Activated naive CD4-positive, alpha-beta T cell treated with anti-CD3 and anti-CD28 coated beads, Interleukin-2, amount 10 ng/mL, durations not matched to agents 7 days and 5 days (primary cell): Measurements from ENCODE around the gene CANX.
"Not testable (repeated sequence)": the region's sequence is repeated elsewhere in the genome, so short reads cannot be mapped to it uniquely, and the experiment has no call there.

Experiments
- CTCF ChIA-PET: fragments of 350-600 bp; sonication (Branson Sonifier 250); formaldehyde crosslinking; loops from one replicate; lab custom pipeline; 2021; ENCODE audit warnings: antibody characterized with exemption; lab: Charles Lee
- DNase-seq: peaks from one replicate; pipeline ENCODE4 v3.0.0-alpha.2; 2020
- H3K27ac Mint-ChIP-seq: one replicate; pipeline ENCODE4 v1.8.0; 2021; ENCODE audit warnings: mild to moderate bottlenecking, moderate library complexity, mixed read lengths
- H3K27me3 Mint-ChIP-seq: one replicate; pipeline ENCODE4 v1.8.0; 2021; ENCODE audit warnings: mild to moderate bottlenecking, mixed read lengths
- H3K36me3 Mint-ChIP-seq: one replicate; pipeline ENCODE4 v1.8.0; 2021; ENCODE audit warnings: mixed read lengths
- H3K4me1 Mint-ChIP-seq: one replicate; pipeline ENCODE4 v1.8.0; 2021; ENCODE audit warnings: mixed read lengths
- H3K4me3 Mint-ChIP-seq: one replicate; pipeline ENCODE4 v1.8.0; 2021; ENCODE audit warnings: mild to moderate bottlenecking, moderate library complexity, mixed read lengths
- H3K9me3 Mint-ChIP-seq: one replicate; pipeline ENCODE4 v1.8.0; 2021; ENCODE audit warnings: mixed read lengths

Gene CANX

DNA sequence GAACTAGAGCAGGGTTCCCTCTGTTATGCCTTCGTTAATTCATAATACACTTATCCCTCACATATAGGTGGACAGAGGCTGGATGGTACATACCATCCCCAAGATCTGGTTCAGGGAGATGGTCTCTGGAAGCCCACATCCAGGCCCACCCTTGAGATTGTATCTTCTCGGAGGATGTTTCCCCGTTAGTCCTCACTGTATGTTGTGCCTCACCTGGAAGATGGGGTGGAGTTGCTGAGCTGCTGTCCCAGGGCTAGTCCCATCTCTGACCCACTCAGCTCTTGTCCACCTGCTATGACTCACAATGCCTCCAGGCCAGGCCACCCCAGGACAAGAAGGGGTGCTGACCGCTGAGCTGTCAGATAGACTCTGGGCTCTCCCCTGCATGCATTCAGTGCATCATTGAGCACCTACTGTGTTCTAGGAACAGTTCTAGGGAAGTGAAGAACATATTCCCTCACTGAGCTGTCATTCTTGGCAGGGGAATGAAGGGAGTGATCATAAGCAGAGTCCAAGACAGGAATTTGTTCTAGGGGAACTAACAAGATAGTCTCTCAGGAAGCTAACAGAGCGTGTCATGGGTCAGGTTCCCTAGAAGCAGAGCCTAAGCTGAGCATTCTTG lies 17.9 kb upstream of the CANX start, which contains the start of gene CBY3:
TSS of gene CBY3 (minus strand) at position 255 of the 622 bp plus-strand sequence. CDS start at position 139, 116 bp downstream.
- Mint-ChIP-seq H3K36me3 (peaks cover 24% of the 10 kb centered on the region), H3K4me3 (peak within 1 kb of the TSS; percentile 53), H3K4me1 (peaks cover 42% of the 10 kb centered on the region), H3K27me3 (no peaks in the 10 kb centered on the region), H3K27ac (peak within 1 kb of the TSS; percentile 15), H3K9me3 (no peaks in the 10 kb centered on the region)
- DNase-seq, result no peak
- CTCF ChIA-PET, result interaction anchor here (0.6 to 1.5 kb wide), 3 partner anchors 10 to 57 kb away, joined by 3 to 4 read pairs (median 3); partner anchors contain the start of gene HNRNPH1

DNA sequence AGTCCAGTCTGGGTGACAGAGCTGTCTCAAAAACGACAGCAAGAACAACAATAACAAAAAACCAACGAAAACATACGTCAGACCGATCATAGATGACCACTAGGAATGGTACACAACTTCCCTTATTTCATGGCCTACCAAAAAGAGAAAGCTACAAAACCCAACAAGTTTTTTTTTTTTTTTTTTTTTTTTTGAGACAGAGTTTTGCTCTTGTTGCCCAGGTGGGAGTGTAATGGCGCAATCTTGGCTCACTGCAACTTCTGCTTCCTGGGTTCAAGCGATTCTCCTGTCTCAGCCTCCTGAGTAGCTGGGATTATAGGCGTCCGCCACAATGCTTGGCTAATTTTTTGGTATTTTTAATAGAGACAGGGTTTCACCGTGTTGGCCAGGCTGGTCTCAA lies 9.6 kb upstream of the CANX start:
- H3K36me3 Mint-ChIP-seq, CTCF ChIA-PET, H3K27me3 Mint-ChIP-seq, H3K27ac Mint-ChIP-seq, H3K4me3 Mint-ChIP-seq, DNase-seq, H3K9me3 Mint-ChIP-seq, H3K4me1 Mint-ChIP-seq: not testable (repeated sequence)

DNA sequence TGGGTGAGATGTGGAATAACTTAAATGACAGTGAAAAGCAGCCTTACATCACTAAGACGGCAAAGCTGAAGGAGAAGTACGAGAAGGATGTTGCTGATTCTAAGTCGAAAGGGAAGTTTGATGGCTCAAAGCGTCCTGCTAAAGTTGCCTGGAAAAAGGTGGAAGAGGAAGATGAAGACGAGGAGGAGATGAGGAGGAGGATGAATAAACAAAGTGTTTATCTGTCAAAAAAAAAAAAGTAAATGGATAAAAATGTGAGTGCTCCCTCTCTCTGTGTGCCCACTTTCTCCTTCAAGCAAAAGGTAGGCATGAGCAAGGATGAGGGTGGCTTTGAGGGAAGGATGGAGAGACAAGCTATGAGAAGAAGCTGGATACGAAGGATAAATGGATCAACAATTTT lies 4.2 kb upstream of the CANX start:
- H3K9me3 Mint-ChIP-seq, result no peaks in the 10 kb centered on the region
- H3K36me3 Mint-ChIP-seq, result peaks cover 8% of the 10 kb centered on the region
- no peak for DNase-seq
- no peak overlapping the region for H3K4me3 Mint-ChIP-seq
- H3K4me1 Mint-ChIP-seq, result peaks cover 17% of the 10 kb centered on the region
- CTCF ChIA-PET, result interaction anchor here (0.8 to 1.5 kb wide), 3 partner anchors 26 to 182 kb away, joined by 3 to 4 read pairs (median 3); no protein-coding TSS in a partner anchor
- no peak overlapping the region for H3K27ac Mint-ChIP-seq
- no peaks in the 10 kb centered on the region for H3K27me3 Mint-ChIP-seq

- Mint-ChIP-seq H3K4me1 (peaks cover 30% of the 10 kb centered on the region), H3K4me3 (no peak overlapping the region), H3K27me3 (no peaks in the 10 kb centered on the region), H3K36me3 (peaks cover 17% of the 10 kb centered on the region), H3K9me3 (no peaks in the 10 kb centered on the region), H3K27ac (peak overlapping the region; percentile 98)
- CTCF ChIA-PET, result interaction anchor here (2.1 kb wide), 1 partner anchor 17 kb away, joined by 10 read pairs; no protein-coding TSS in a partner anchor
- no peak for DNase-seq
Measured at GRCh38 chr5:179696603-179697002, 2.2 kb upstream of the CANX start.

DNA sequence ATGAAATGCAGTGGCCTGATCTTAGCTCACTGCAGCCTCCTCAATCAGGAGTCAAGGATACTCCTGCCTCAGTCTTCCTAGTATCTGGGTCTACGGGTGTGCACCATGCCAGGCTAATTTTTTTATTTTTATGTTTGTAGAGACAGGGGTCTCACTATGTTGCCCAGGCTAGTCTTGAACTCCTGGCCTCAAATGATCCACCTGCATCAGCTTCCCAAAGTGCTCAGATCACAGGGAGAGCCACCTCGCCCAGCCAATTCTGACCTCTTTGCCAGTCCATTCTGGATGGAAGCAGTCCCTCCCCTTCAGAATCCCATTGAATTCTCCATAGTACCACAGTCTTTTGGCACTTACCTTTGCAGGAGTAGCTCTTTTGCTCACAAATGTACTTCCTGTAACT lies 1.7 kb upstream of the CANX start:
- peaks cover 19% of the 10 kb centered on the region for H3K36me3 Mint-ChIP-seq
- CTCF ChIA-PET, result interaction anchor here (2.1 kb wide), 1 partner anchor 17 kb away, joined by 10 read pairs; no protein-coding TSS in a partner anchor
- H3K4me3 Mint-ChIP-seq, result peak overlapping the region; percentile 91
- no peaks in the 10 kb centered on the region for H3K27me3 Mint-ChIP-seq
- no peaks in the 10 kb centered on the region for H3K9me3 Mint-ChIP-seq
- H3K27ac Mint-ChIP-seq, result peak overlapping the region; percentile 98
- H3K4me1 Mint-ChIP-seq, result peaks cover 32% of the 10 kb centered on the region
- DNase-seq, result no peak

DNA sequence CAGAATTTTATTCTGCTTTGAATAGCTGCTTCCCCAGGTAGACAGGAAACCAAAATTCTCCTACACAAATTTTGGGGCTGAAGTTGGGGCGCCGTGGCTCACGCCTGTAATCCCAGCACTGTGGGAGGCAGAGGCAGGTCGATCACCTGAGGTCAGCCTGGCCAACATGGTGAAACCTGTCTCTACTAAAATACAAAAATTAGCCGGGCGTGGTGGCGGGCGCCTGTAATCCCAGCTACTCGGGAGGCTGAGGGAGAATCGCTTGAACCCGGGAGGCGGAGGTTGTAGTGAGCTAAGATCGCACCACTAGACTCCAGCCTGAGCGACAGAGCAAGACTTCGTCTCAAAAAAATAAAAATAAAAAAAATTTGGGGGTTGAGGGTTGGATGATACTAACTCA lies 1.2 kb upstream of the CANX start:
- not testable (repeated sequence) for DNase-seq, H3K27me3 Mint-ChIP-seq, H3K9me3 Mint-ChIP-seq
- Mint-ChIP-seq H3K36me3 (peaks cover 24% of the 10 kb centered on the region), H3K4me3 (peak overlapping the region; percentile 91), H3K4me1 (peaks cover 36% of the 10 kb centered on the region), H3K27ac (peak overlapping the region; percentile 98)
- CTCF ChIA-PET, result interaction anchor here (2.1 kb wide), 1 partner anchor 18 kb away, joined by 10 read pairs; no protein-coding TSS in a partner anchor

- peaks cover 42% of the 10 kb centered on the region for H3K4me1 Mint-ChIP-seq
- peak overlapping the region; percentile 91 for H3K4me3 Mint-ChIP-seq
- no peaks in the 10 kb centered on the region for H3K9me3 Mint-ChIP-seq
- H3K27me3 Mint-ChIP-seq, result no peaks in the 10 kb centered on the region
- H3K36me3 Mint-ChIP-seq, result peaks cover 28% of the 10 kb centered on the region
- CTCF ChIA-PET, result interaction anchor here (2.1 kb wide), 1 partner anchor 19 kb away, joined by 10 read pairs; no protein-coding TSS in a partner anchor
- H3K27ac Mint-ChIP-seq, result peak overlapping the region; percentile 98
- DNase-seq, result peak; percentile 99
Measured at GRCh38 chr5:179697993-179698934, 503 bp upstream of the CANX start.

- Mint-ChIP-seq H3K4me1 (peaks cover 50% of the 10 kb centered on the region), H3K27ac (peak overlapping the region; percentile 98), H3K4me3 (peak overlapping the region; percentile 91), H3K9me3 (no peaks in the 10 kb centered on the region), H3K27me3 (no peaks in the 10 kb centered on the region), H3K36me3 (peaks cover 35% of the 10 kb centered on the region)
- peak; percentile 39 for DNase-seq
- CTCF ChIA-PET, result interaction anchor here (1.2 kb wide), 1 partner anchor 30 kb away, joined by 4 read pairs; no protein-coding TSS in a partner anchor
Measured at GRCh38 chr5:179699616-179700237, 960 bp downstream of the CANX start.

GRCh38 chr5:179700401-179700918 lies 1.7 kb downstream of the CANX start:
- Mint-ChIP-seq H3K27me3 (no peaks in the 10 kb centered on the region), H3K27ac (peak overlapping the region; percentile 98), H3K9me3 (no peaks in the 10 kb centered on the region), H3K4me1 (peaks cover 54% of the 10 kb centered on the region), H3K4me3 (peak overlapping the region; percentile 91), H3K36me3 (peaks cover 38% of the 10 kb centered on the region)
- CTCF ChIA-PET, result interaction anchor here (1.2 kb wide), 1 partner anchor 29 kb away, joined by 4 read pairs; no protein-coding TSS in a partner anchor
- DNase-seq, result no peak

- no peaks in the 10 kb centered on the region for H3K27me3 Mint-ChIP-seq
- no peak overlapping the region for H3K4me3 Mint-ChIP-seq
- CTCF ChIA-PET, result no interaction called here
- peaks cover 3% of the 10 kb centered on the region for H3K4me1 Mint-ChIP-seq
- DNase-seq, result no peak
- peaks cover 51% of the 10 kb centered on the region for H3K36me3 Mint-ChIP-seq
- H3K9me3 Mint-ChIP-seq, result no peaks in the 10 kb centered on the region
- no peak overlapping the region for H3K27ac Mint-ChIP-seq
Measured at GRCh38 chr5:179716286-179716685, 17.5 kb downstream of the CANX start.

- Mint-ChIP-seq H3K4me1 (peaks cover 3% of the 10 kb centered on the region), H3K27ac (no peak overlapping the region), H3K4me3 (no peak overlapping the region), H3K9me3 (no peaks in the 10 kb centered on the region), H3K27me3 (no peaks in the 10 kb centered on the region), H3K36me3 (peaks cover 64% of the 10 kb centered on the region)
- DNase-seq, result no peak
- CTCF ChIA-PET, result interaction anchor here (1.6 kb wide), 1 partner anchor 9 kb away, joined by 4 read pairs; no protein-coding TSS in a partner anchor
Measured at GRCh38 chr5:179720222-179720621, 21.5 kb downstream of the CANX start.

- H3K9me3 Mint-ChIP-seq, result no peaks in the 10 kb centered on the region
- no peaks in the 10 kb centered on the region for H3K27me3 Mint-ChIP-seq
- H3K4me3 Mint-ChIP-seq, result no peak overlapping the region
- CTCF ChIA-PET, result no interaction called here
- DNase-seq, result no peak
- H3K36me3 Mint-ChIP-seq, result peaks cover 58% of the 10 kb centered on the region
- no peak overlapping the region for H3K27ac Mint-ChIP-seq
- H3K4me1 Mint-ChIP-seq, result no peaks in the 10 kb centered on the region
Measured at GRCh38 chr5:179724163-179724562, 25.4 kb downstream of the CANX start.

- no peaks in the 10 kb centered on the region for H3K27me3 Mint-ChIP-seq
- DNase-seq, result no peak
- H3K4me3 Mint-ChIP-seq, result no peak overlapping the region
- H3K36me3 Mint-ChIP-seq, result peaks cover 65% of the 10 kb centered on the region
- H3K9me3 Mint-ChIP-seq, result no peaks in the 10 kb centered on the region
- peak overlapping the region; percentile 13 for H3K27ac Mint-ChIP-seq
- CTCF ChIA-PET, result no interaction called here
- peaks cover 11% of the 10 kb centered on the region for H3K4me1 Mint-ChIP-seq
Measured at GRCh38 chr5:179727106-179727505, 28.3 kb downstream of the CANX start.
